H54 (cell line): ENCODE measurements around the gene OR52D1.

ENCODE experiments used
- DNase-seq: peaks from one replicate; pipeline ENCODE4 v3.0.0; 2011; ENCODE audit warnings: low spot score, mixed read lengths; ENCODE audit not compliant: insufficient read length
- FAIRE-seq: peaks from 3 replicates; lab custom pipeline; 2011; peaks lifted over from hg19 to GRCh38; lab: Jason Lieb, UNC
- POLR2A ChIP-seq: IDR thresholded peaks from 2 replicates; pipeline ENCODE4 v1.6.1; 2011; ENCODE audit warnings: low read depth, mild to moderate bottlenecking, low read length

The OR52D1 gene

GRCh38 chr11:5528495-5528894 lies 40.0 kb downstream of the OR52D1 start:
- no peak for TF ChIP-seq POLR2A
- no peak for DNase-seq
- FAIRE-seq = no peak

GRCh38 chr11:5531053-5531831 lies 42.8 kb downstream of the OR52D1 start:
- no peak for FAIRE-seq
- TF ChIP-seq POLR2A = no peak
- DNase-seq = no peak

GRCh38 chr11:5534046-5534445 lies 45.6 kb downstream of the OR52D1 start:
- FAIRE-seq (no peak), DNase-seq (no peak)
- no peak for TF ChIP-seq POLR2A

GRCh38 chr11:5536482-5536881 lies 48.0 kb downstream of the OR52D1 start:
- DNase-seq = no peak
- TF ChIP-seq POLR2A = no peak
- no peak for FAIRE-seq
